Activated CD4-positive, CD25-positive, alpha-beta regulatory T cell treated with anti-CD3 and anti-CD28 coated beads, Interleukin-2, amount 50 U/mL, for 24 hours (primary cell): ENCODE results near the gene TIPIN.
"Not testable (repeated sequence)": the region's sequence is repeated elsewhere in the genome, so short reads cannot be mapped to it uniquely, and the experiment has no call there.

ENCODE experiments used
- ATAC-seq, 2 donors: fragments of 150-1000 bp; cut with Tn5 transposase; one replicate each; pipeline ENCODE4 v1.10.0; 2021; ENCODE audit warnings: mild to moderate bottlenecking in 1 of 2, moderate library complexity in 1 of 2

The TIPIN gene

DNA sequence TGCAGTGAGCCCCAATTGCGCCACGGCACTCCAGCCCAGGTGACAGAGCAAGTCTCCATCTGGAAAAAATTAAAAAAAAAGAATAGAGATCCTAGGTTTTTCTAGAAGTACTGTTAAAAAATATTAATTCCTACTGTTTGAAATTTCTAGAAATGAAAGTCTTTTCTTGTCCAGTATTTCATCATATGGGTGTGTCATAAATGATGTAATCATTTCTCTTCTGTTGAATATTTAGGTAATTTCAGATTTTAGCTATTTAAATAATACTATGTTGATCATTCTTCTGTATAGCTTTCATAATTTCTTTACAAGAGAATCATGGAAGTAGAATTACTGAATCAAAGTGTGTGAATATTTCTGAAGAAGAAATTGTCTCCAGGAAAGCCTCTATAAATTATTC, 24.9 kb upstream of the TIPIN start:
- ATAC-seq = not testable (repeated sequence)

DNA sequence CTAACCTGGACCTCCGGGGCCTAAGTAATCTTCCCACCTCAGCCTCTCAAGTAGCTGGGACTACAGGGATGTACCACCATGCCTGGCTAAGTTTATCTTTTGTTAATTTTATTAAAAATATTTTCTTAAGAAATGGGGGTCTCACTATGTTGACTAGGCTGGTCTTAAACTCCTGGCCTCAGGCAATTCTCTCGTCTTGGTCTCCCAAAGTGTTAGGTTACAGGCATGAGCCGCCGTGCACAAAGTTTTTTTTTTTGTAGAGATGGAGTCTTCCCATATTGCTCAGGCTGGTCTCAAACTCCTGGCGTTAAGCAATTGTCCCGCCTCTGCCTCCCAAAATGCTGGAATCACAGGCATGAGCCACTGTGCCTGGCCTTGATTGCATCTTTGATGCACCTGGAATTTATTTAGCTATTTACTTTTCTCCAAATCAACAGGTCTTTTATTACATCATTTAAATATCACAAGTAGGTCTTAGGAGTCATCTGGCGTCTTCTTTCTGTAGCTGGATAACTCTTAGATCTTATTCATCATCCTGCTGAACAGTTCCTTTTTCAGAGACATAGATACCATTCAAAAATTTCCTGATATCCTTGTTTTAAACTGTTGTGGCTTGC, 22.4 kb upstream of the TIPIN start:
- no peak for ATAC-seq

DNA sequence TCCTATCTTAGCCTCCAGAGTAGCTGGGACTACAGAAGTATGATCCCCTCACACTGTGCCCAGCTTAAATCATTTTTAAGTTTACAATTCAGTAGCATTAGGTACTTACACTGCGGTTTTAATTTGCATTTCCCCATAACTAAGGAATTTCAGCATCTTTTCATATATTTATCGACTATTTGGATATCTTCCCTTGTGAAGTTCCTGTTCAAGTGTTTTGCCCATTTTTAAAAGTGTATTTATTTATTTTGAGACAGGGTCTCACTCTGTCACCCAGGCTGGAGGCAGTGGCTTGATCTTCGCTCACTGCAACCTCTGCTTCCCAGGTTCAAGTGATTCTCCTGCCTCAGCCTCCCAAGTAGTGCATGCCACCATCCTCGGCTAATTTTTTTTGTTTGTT, 17.7 kb upstream of the TIPIN start:
- no peak for ATAC-seq

DNA sequence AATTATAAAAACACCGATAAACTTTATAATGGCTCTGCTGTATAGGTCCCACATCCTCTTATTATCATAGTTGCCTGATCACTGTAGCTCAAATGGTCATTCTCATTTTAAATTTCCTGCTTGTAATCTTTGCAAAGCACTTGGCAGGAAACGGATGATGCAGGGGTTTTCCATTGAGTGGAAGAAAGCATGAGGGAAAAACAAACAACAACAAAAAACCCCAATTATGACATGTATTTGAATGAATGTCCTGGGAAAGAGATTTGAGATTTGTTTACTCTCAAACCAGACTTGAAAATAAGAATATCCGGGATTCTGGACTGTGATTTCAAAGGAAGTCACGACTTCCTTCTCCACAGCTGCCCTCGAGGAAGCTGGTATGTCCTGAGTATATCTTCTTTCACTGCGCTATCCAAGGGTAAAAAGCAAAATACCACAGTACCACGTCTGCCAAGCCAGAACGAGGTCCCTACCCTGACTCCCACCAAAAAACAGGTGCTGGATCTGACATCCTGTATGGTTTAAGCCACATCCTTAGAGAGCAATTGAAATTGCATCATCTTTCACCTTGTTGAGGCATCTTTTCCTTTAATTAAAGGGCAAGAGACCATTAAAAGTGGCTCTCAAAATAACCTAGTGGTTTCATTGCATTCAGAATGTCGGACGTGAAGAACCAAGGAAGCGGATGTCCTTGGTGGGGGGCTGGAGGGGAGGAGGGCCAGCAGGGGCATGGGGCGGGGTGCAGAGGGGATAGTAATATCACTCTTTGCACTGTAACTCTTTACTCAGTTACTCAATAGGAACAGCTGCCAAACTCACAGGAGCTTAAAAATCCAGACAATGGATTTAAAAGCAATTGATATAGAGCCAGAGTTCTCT, 13.5 kb upstream of the TIPIN start:
- peak; percentile 60 to 80 for ATAC-seq

DNA sequence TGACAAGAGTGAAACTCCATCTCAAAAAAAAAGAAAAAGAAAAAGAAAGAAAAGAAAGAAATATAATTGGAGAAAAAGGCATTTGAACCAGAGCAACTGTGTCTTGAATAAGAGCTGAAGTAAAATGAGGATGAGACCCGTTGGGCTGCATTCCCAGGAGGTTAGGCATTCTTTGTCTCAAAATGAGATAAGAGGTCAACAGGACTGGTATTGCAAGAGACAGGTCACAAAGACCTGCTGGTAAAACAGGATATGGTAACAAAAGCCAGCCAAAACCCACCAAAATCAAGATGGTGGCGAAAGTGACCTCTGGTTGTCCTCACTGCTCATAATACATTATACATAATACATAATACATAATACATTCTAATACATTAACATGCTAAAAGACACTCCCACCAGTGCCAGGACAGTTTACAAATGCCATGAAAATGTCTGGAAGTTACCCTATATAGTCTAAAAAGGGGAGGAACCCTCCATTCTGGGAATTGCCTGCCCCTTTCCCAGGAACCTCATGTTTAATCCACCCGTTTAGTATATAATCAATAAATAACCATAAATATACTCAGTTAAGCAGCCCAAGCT, 8.6 kb upstream of the TIPIN start:
- ATAC-seq = no peak

DNA sequence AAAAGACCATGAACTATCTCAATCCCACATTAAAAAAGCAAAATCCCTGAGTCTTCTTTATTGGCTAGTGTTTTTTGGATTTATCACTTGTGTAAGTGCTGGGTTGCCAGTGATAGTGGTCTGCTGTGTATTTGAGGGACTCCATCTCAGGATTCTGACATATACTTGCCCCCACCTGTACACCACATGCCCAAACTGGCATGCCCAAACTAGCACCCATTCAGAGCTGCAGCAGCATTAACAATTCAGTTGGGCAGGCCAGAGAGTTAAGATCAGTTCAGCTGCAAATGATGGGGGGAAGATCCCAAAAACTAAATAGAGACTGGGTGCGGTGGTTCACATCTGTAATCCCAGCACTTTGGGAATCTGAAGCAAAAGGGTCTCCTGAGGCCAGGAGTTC, 6.3 kb upstream of the TIPIN start:
- no peak for ATAC-seq

DNA sequence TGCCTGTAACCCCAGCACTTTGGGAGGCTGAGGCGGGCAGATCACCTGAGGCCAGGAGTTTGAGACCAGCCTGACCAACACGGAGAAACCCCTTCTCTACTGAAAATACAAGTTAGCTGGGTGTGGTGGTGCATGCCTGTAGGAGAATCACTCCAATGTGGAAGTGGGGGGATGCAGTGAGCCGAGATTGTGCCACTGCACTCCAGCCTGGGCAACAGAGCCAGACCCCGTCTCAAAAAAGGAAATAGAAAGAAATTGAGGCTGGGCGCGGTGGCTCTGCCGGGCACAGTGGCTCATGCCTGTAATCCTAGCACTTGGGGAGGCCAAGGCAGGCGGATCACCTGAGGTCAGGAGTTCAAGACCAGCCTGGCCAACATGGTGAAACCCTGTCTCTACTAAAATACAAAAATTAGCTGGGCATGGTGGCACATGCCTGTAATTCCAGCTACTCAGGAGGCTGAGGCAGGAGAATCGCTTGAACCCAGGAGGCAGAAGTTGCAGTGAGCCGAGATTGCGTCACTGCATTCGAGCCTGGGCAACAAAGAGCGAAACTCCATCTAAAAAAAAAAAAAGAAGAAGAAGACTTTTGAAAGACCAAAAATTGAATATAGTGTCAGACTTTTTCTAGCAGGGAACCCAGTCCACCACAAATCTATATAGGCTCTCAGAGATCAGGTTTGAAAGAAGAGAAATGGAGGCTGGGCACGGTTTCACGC, 5.4 kb upstream of the TIPIN start:
- ATAC-seq = not testable (repeated sequence)

DNA sequence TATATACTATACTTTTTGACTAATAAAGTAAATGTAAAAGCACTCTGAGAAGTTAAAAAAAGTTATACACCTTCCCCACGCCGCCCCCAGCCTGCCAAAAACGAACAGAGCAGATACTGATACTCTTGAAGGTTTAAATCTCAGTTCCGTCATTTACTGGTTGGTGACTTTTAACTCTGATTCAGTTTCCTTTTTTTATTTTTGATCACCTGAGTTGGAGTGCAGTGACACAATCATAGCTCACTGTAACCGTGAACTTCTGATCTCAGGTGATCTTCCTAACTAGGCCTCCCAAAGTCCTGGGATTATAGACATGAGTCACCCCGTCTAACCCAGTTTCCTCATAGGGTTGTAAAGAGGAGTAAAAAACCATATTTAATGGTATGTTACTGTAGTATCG, 3.3 kb upstream of the TIPIN start:
- no peak for ATAC-seq

DNA sequence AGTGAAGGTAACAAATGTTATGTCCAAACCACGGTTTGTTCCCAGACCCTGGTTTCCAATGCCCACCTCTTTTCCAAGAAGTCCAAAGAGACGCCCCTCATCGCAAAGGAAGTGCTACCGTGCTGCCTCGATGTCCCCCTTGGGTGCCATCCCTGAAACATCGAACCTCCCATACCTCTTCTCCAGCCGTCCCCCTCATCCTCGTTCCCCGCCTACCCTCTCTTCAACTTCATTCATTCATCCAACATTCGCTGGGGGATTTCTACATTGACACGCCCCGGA, 467 bp downstream of the TIPIN start:
- ATAC-seq = no peak

DNA sequence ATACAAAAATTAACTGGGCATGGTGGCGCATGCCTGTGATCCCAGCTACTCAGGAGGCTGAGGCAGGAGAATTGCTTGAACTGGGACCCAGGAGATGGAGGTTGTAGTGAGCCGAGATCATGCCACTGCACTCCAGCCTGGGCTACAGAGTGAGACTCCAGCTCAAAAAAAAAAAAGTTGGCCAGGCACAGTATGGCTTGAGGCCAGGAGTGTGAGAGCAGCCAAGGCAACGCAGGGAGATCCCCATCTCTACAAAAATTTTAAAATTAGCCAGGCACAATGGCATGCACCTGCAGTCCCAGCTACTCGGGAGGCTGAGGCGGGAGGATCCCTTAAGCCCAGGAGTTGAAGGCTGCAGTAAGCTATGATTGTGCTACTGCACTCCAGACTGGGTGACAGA, 8.0 kb downstream of the TIPIN start:
- not testable (repeated sequence) for ATAC-seq

DNA sequence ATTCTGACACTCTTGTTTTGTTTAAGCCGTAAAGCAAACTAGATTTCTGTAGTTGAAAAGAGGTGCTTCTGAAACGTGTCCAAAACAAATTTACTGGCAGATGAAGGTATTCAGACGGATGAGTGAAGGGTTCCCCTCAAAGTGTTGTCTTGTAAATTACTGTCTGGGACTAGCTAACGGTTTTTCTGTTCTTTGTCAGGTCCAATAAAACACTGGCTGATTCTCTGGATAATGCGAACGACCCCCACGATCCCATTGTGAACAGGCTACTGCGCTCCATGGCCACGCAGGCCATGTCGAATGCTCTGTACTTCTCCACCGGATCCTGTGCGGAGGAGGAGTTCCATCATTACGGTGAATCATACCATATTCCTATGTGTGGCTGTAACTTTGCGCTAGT, 27.7 kb downstream of the TIPIN start:
- ATAC-seq = no peak

DNA sequence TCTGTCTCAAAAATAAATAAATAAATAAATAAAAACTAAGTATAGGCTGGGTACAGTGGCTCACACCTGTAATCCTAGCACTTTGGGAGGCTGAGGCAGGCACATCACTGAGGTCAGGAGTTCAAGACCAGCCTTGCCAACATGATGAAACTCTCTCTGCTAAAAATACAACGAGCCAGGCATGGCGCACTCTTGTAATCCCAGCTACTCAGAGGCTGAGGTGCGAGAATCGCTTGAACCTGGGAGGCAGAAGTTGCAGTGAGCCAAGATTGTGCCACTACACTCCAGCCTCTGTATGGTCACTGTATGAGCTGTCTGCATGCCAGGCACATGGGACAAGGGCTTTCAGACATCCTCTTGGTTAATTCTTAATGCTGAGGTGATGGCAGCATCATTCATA, 28.7 kb downstream of the TIPIN start:
- ATAC-seq = no peak

DNA sequence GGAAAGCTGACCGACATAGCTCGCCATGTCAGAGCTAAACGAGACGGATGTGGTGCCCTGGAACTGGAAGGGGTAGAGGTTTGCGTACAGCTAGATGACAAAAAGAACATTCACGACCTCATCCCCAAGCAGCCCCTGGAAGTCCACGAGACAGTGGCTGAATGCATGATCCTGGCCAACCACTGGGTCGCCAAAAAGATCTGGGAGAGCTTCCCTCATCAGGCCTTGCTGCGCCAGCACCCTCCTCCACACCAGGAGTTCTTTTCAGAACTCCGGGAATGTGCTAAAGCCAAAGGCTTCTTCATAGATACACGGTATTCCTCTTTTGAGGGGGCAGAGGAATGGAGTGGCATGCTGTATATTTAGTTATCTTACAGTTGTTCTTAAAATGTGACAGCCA, 30.4 kb downstream of the TIPIN start:
- ATAC-seq = no peak

DNA sequence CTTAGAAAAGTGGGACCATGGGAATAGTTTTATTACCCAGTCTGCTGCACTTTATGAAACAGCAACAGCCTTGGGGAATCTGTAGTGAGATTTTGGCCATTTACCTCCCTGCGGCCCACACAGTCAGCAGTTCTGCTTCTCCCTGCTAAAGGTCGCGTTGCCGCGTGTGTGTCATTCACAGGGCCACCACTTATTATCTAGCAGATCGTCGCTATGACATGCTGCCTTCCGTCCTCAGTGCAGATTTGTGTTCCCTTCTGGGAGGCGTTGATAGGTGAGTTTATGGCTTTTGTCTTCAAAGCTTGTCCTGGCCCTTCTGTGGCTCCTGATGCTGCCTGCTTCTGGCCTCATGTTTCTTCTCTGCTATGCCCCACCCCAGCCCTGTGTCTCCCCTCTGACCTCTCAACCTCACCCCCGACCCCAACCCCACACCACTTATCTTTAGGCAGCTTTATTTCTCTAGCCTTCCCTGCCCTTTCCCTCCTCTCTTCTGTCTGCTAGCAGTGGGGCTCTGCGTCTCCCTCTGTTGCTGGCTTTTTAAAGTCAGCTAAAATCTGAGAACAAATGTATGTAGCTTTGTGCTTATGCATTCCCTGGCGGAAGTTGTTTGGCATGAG, 33.1 kb downstream of the TIPIN start:
- no peak for ATAC-seq

DNA sequence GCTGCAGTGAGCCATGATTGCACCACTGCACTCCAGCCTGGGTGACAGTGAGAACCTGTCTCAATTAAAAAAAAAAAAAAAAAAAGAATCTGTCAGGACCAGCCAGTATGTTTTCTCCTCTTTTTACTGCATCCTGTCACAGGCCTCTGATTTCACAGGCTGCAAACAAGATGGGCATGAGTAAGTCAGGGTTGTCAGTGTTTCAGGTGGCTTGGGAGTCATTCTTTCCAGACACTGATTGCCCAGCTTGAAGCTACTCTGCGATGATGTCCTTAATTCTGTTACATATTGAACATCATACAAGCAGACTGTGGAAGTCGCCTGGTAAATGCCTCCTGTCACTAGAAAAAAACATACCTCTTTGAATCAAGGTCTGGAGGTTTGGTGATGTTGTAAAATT, 44.3 kb downstream of the TIPIN start:
- ATAC-seq = no peak

DNA sequence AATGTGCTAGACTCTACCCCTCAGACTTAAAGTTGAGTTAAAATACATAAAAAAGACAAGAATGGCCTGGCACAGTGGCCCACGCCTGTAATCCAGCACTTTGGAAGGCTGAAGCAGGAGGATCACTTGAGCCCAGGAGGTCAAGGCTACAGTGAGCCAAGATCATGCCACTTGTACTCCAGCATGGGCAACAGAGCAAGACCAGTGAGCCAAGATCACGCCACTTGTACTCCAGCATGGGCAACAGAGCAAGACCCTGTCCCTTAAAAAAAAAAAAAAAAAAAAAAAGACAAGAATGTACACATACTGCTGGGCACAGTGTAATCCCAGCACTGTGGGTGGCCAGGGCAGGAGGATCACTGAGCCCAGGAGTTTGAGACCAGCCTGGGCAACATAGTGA, 45.7 kb downstream of the TIPIN start:
- no peak for ATAC-seq

DNA sequence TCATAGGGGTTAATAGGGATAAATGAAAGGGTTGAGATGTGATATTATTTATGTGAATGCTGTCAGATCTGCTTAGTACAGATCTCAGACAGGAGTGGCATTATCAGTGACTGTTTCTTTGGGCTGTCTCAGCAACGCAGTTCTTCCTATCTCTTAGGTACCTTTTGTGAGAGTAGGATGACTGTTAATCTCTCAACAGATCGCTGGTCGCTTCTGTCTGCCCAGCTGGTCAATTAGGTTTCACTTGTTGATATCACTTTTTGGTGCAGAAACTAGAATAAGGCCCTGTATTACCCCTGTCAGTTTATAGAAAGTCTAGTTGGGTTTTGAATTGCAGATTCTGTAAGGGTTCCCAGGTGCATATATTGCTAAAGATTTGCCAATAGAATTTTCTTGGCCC, 46.7 kb downstream of the TIPIN start:
- no peak for ATAC-seq

DNA sequence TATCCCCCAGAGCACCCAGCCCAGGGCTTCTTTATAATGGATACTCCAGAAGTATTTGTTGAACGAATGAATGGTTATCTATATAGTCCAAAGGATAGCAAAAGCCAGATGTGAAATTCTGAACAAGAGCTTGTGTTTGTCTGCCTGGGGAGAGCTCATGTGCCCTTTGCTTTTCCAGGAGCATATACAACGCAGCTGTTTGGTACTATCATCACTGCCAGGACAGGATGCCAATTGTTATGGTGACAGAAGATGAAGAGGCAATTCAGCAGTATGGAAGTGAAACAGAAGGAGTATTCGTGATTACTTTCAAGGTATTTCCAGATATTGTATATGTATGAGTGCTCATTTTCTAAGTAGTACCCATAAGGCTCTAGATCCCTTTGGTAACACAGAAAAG, 48.0 kb downstream of the TIPIN start:
- ATAC-seq = no peak

DNA sequence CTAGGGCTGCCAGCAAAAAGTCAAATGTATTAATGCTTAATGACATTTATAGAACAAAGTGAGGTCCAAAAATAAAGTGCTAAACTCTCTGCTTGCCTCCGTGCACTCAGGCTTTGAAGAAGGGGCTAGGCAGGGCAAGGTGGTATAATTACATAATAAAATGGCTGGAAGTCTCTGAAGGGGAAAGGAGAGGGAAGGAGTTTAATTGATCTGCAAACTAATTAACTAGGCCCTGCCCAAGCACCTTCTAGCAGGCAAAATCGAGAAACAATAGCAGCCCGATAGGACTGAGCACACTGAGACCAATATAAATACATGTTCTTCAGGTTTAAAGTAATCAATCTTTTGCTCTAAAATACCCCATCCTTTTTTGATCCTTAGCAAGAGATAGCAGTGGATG, 50.1 kb downstream of the TIPIN start:
- ATAC-seq = no peak

DNA sequence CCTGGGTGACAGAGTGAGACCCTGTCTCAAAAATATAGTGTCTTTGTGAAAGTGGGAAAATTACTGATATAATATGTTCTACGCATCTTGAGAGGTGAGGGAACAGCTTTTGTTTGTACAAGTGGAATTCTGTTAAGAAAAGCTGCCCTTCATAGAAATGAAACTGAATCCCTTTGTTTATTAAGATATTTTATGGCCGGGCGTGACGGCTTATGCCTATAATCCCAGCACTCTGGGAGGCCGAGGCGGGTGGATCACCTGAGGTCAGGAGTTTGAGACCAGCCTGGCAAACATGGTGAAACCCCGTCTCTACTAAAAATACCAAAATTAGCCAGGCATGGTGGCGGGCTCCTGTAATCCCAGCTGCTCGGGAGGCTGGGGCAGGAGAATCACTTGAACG, 52.1 kb downstream of the TIPIN start:
- ATAC-seq = not testable (repeated sequence)

DNA sequence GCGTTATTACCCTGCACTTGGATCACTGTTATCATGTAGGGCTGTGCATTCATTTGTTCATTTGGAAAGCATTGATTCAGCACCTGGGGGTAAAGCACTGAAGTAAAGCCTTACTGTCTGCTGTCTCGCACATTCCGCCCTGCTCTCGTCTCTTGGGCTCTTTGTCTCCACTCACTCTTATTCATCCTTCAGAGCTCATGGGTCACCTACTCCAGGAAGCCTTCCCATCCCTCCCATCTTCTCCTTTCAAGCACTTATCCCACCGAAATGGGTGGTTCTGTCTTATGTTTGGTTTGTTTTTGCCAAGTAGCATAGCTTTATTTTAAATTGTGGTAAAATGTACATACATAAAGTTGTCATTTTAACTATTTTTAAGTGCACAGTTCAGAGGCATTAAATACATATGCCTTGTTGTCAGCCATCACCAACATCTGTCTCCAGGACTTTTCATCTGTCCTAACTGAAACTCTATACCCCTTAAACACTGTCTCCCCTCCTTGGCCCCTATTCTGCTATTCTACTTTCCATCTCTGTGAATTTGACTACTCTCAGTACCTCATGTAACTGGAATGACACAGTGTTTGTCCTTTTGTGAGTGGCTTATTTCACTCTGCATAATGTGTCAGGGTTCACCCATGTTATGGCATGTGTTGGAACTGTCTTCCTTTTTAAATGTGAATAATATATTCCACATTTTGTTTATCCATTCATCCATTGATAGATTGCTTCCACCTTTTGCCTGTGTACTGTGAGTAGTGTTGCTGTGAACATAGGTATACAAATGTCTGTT, 53.8 kb downstream of the TIPIN start:
- ATAC-seq = no peak

DNA sequence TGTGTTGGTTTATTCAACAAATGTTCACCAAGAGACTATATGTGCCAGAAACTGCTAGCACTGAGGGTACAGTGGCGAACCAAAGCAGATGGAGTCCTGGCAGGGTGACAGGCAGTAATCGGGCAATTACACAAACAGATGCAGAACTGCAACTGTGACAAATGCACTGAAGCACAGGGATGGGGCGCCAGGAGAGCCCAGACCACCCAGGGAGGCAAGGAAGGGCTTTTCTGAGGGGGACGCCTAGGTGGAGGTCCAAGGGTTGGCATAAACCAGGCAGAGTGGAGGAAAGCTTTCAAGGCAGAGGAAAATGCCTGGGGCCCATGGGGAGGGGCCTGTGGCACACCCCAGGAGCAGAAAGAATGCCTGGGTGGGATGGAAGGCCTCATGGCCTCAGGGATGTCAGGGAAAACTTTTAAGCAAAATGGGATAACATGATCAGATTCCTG, 57.7 kb downstream of the TIPIN start:
- ATAC-seq = no peak
